SHP77 (cell line): Measurements from ENCODE around the gene COL2A1.

Experiments used
- DNase-seq, 2 experiments: peaks; one replicate each; lab custom pipeline; 2025; lab: John Stamatoyannopoulos, UW

COL2A1 gene

GRCh38 chr12:48012070-48012469 lies 7.8 kb upstream of the COL2A1 start:
- DNase-seq = no peak

DNA sequence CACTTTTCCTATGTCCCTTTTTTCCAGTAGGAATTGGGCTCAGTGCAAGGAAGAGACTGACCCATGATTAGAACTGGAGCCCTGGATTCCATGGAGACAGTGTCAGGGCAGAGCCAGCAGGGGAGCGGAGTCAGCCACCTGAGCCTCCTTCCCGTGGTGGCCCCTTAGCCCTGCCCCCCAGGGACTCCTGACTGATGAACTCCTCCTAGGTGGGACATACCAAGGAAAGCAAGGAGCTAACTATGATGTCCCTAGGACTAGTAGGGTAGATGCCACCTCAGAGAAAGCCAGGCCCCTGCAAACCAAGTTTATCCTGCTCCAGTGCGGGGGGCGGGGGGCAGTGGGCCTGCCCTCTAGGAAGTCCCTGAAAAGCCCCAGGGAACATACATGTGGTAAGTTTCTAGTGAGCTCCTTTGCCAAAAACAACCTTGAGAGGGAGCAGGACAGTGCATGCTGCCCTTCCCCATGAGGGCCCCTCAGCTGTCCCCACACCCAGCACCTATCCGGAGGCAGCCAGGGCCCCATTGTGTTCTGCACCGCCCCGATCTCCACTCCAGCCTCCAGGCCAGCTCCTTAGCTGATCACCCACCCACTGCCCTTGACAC lies 6.2 kb upstream of the COL2A1 start:
- no peak for DNase-seq

DNA sequence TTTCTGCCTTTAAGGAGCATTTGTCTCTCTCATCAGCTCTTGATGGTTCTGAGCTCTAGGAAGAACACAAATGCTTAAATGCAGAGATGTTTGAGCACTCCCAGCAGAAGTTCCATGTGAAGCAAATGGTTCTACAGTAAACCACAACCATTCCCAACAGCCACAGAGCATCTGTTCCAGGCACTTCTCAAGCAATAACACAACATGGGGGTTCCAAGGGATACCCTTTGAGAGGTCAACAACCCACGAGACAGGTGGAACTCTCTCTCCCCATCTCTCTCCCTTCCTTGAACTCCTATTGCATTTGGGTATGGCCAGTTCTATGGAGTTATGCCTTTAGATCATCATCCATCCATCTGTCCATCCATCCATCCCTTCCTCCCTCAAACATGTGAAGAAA lies 5.2 kb upstream of the COL2A1 start:
- DNase-seq = no peak

GRCh38 chr12:48008950-48009349 lies 4.7 kb upstream of the COL2A1 start:
- DNase-seq = no peak

GRCh38 chr12:48008349-48008748 lies 4.1 kb upstream of the COL2A1 start:
- no peak for DNase-seq

GRCh38 chr12:48007206-48007605 lies 2.9 kb upstream of the COL2A1 start:
- no peak for DNase-seq

GRCh38 chr12:48005750-48006021 lies 1.4 kb upstream of the COL2A1 start:
- DNase-seq = no peak

DNA sequence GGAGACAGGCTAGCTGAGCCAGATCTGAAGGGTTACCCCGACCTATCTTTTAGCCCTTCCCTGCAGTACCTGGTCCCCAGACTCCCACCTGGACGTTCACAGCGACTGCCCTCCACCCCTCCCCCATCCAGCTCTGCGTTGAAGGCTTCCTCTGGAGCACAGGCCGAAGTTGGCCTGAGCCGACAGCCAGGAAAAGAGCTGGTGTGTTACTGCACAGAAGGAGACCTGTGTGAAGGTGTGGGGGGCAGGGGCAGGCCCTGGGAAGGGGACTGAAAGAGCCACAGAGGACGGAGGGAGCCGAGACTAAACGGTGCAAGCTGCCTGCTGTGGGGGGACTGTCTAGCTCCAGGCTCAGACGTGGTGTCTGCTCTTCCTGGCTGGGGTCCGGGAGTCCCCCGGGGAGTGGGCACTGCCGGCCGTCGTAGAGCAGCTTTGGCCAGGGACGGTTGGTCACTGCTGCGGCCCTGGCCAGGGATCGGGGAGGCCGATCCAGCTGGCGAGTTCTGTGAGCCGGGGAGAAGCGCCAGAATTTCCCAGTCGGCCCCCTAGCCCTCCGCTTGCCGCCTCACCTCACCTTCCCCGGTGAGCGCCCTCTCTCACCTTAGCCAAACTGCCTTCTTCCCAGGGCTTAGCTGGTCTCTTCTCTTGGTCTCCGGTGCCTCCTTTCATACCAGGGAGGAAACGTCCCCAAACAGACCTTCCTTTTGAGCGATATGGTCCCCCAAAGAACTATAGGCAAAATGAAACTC lies 899 bp upstream of the COL2A1 start:
- no peak for DNase-seq

GRCh38 chr12:48003226-48004052 lies 837 bp downstream of the COL2A1 start:
- no peak for DNase-seq

GRCh38 chr12:48002773-48003218 lies 1.5 kb downstream of the COL2A1 start:
- no peak for DNase-seq

- no peak for DNase-seq
These were observed 1.9 kb downstream of the COL2A1 start for GRCh38 chr12:48002414-48002730.

DNA sequence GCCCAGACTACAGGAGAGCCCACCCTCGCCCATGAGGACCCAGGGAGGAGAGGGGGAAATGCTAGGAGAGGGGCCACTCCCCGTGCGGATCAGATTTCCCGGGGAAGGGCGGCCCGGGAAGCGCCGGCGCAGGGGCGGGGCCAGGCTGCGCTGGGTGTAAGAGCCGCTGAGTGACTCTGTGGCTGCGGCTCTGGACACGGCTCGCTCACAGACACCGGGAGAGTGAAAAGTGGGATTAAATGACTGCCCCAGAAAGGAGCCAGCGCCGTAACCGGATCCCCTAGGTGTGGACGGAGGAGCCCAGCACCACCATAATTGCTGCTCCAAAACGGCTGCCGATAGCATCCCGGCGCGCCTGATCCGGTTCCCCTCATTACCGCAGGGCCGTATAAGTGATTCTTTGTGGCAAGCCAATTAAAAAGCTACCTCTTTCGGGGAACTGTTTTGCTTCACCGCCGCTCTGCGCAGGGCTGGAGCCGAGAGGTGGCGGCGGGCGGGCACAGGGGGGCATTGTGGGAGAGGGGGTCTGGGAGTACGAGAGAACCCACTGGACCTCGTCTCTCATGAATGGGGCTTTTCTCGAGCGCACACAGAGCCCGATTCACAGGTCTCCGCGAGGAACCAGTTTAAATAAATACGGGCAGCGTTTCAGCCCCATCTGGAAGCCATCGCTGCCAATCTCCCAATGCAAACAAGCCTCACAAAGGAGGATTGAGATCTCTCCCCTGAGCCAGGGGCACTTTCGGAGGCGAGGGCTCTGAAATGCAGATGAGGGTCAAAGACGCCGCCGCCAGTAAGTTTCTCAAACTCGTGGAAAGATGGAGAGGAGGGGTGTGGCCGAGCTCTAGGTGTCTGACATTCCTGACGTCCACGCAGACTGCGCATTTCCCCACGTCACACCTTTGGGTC lies 2.5 kb downstream of the COL2A1 start:
- peak in 1 of 2 experiments; percentile 20 for DNase-seq

DNA sequence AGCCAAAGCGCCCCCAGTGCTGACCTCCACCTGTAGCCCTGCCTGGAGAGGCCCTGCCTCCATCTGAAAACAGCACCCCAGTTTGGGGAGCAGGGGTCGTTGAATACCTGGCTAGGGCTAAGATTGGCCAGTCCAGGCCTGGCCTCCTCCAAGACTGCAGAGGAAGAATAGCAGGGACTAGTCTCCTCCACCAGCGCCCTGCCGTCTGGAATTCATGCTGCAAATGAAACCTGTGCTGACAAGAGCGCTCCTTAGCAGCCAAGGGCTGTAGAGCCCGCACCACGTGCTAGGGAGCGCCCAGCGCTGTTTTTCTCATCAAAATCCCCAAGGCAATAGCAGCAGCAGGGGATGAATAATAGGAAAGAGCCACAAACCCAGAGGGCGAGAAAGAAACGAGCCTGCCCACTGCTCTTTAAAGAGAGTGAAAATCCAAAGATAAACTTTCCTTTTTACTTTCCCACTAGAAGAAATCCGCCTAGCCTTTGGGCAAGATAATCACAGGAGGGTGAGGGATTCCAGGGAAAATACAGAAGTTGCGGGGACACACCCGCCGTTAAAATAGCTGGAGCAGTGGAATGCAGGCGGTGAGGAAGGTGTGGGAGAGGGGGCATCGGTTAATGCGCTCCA lies 3.3 kb downstream of the COL2A1 start:
- DNase-seq = peak in 1 of 2 experiments; percentile 32

DNA sequence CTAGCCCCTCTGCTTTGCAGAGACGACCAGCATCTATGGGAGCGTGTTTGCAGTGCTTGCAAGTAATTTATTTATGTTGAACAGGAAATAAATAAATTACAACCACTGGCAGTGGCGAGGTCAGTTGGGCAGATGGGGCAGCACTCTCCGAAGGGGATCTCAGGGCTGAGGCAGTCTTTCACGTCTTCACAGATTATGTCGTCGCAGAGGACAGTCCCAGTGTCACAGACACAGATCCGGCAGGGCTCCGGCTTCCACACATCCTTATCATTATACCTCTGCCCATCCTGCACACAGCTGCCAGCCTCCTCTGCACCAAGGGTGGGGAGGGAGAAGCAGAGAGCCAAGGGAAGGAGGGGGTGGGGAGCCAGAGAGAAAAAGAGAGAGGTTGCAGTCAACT lies 4.5 kb downstream of the COL2A1 start:
- no peak for DNase-seq

DNA sequence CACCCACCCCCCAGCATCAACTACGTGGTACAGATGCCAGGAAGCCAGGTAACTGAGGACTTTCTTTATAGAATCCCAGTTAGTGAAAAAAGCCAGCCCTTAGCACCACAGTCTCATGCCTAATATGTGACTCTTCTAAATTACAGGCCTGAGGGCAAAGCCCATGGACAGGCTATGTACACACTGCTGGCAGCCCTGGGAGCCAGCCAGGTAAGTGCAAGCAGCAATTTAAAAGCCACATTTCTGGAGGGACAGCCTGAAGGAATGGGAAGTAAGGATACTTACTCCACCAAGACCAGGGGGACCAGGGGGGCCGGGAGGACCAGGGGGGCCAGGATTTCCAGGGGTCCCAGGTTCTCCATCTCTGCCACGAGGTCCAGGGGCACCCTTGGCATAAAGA lies 7.0 kb downstream of the COL2A1 start:
- DNase-seq = no peak

GRCh38 chr12:47995981-47996401 lies 8.3 kb downstream of the COL2A1 start:
- DNase-seq = no peak

- DNase-seq = no peak
These were observed 10.8 kb downstream of the COL2A1 start for GRCh38 chr12:47993491-47993890.

DNA sequence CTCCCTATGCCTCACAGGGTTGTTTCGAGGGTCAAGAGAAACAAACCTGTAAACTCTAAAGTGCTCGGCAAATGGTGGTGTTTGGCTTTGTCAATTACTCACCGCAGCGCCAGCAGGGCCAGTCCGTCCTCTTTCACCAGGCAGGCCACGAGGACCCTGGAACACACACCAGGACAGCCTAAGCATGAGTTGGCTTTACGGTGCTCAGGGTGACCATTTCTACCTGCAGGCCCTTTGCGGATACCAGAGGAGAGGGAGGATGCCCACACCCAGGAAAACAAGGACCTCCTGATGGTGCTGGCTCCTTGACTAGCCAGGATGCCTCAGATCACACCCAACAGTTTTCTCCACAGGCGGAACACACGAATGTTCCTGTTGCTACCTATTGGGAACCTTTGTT lies 11.5 kb downstream of the COL2A1 start:
- no peak for DNase-seq

- no peak for DNase-seq
These were observed 12.9 kb downstream of the COL2A1 start for GRCh38 chr12:47991106-47992061.

DNA sequence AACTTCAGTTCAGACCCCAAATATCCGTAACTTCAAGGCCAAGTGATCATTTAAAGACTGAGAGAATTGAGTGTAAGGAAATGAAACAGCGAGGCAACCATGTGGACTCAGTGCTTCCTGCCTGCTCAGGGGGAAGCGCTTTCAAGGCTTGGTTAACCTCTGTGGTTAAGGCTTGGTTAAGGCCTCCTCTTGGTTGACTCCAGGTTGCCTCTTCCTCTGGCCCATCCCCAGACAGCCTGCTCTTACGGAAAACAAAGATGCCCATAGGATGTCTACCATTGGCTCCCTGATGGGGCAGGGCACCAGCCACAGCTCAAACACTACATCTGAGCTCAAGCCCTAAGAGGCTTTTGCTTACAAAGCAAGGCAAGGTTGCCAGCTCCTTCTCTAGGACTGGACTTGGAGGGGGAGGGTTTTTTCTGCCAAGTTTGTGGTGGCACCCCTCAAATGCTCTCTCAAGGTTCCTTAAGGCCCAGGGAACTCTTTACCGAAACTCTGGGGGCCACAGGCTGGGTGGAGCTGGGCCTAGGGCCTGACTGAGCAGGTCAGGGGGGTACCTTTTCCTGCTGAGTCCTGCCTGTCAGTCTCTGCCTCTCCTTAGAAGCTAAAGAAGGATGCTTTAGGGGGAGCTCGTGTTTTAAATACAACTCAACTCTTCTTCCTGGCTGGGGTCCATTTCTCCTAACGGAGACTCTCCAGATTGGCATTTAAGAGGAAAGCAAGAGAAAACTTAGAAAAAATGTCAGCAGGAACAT lies 13.7 kb downstream of the COL2A1 start:
- no peak for DNase-seq
